Placental pericyte (primary cell): ENCODE results near the gene G0S2. TPM values are rescaled to one million over a fixed set of nuclear protein-coding genes. Genes with fewer than 3 reads are reported as not detected.

Source experiments
- total RNA-seq: library from RNA; depleted of rRNA; stranded (reverse); fragments of >200 nt; gene quantifications from 2 replicates; pipeline ENCODE4 v1.2.3, GENCODE V29; 2012

G0S2 gene
- 53.2 and 78.7 TPM in 2 replicates for total RNA-seq

GRCh38 chr1:209674957-209675564 is at the start of gene G0S2:
Gene G0S2 (plus strand): TSS chr1:209675412. CDS start chr1:209675685, 273 bp downstream.

GRCh38 chr1:209652121-209652735 is 23.0 kb upstream of the G0S2 start, which contains the start of gene LAMB3:
Gene LAMB3 (minus strand): TSS chr1:209652425. CDS start chr1:209650944, 1,481 bp downstream.

GRCh38 chr1:209704584-209704983 is 29.4 kb downstream of the G0S2 start, which contains the start of gene HSD11B1:
Gene HSD11B1 (plus strand): TSS chr1:209704846. CDS start chr1:209704943, 97 bp downstream.

Other genes with a start within 250 kb of the G0S2 start
- gene CAMK1G, start 91.7 kb upstream of the G0S2 start, total RNA-seq: 0.66 and 10.6 TPM in 2 replicates
- 4.6 and 28.9 TPM in 2 replicates for gene LAMB3, start 23.0 kb upstream of the G0S2 start, total RNA-seq
- gene HSD11B1, start 29.4 kb downstream of the G0S2 start, total RNA-seq: 11.6 and 18.6 TPM in 2 replicates
- gene TRAF3IP3, start 80.6 kb downstream of the G0S2 start, total RNA-seq: 0.14 TPM in 1 of 2 replicates, not detected in the other
- 1.8 and 4.4 TPM in 2 replicates for gene C1orf74, start 109.1 kb downstream of the G0S2 start, total RNA-seq
- gene IRF6, start 130.7 kb downstream of the G0S2 start, total RNA-seq: under 0.01 and 0.14 TPM in 2 replicates
- gene UTP25, start 152.6 kb downstream of the G0S2 start, total RNA-seq: 11.4 and 20.6 TPM in 2 replicates